ENCODE data around the gene TRIM15.

The TRIM15 gene

GRCh38 chr6:30147096-30147495, 16.2 kb upstream of the TRIM15 start:
- DNase-seq = no peak

GRCh38 chr6:30149234-30149633, 14.1 kb upstream of the TRIM15 start:
- DNase-seq = no peak

- DNase-seq = no peak
Observed at GRCh38 chr6:30149858-30150550, 13.3 kb upstream of the TRIM15 start.

- no peak for DNase-seq
Observed at GRCh38 chr6:30150671-30151395, 12.5 kb upstream of the TRIM15 start.

GRCh38 chr6:30151580-30151979, 11.8 kb upstream of the TRIM15 start:
- DNase-seq = no peak

- no peak for DNase-seq
Observed at GRCh38 chr6:30152016-30152673, 11.2 kb upstream of the TRIM15 start.

- no peak for DNase-seq
Observed at GRCh38 chr6:30152910-30153610, 10.3 kb upstream of the TRIM15 start.

- no peak for DNase-seq
Observed at GRCh38 chr6:30154061-30154460, 9.3 kb upstream of the TRIM15 start.

- no peak for DNase-seq
Observed at GRCh38 chr6:30154709-30155519, 8.4 kb upstream of the TRIM15 start.

GRCh38 chr6:30155520-30156261, 7.7 kb upstream of the TRIM15 start:
- DNase-seq = no peak

GRCh38 chr6:30156262-30156599, 7.1 kb upstream of the TRIM15 start:
- DNase-seq = no peak

GRCh38 chr6:30156774-30157173, 6.6 kb upstream of the TRIM15 start:
- DNase-seq = no peak

- no peak for DNase-seq
Observed at GRCh38 chr6:30157581-30157980, 5.8 kb upstream of the TRIM15 start.

GRCh38 chr6:30157999-30158398, 5.3 kb upstream of the TRIM15 start:
- no peak for DNase-seq

- DNase-seq = no peak
Observed at GRCh38 chr6:30158475-30159040, 4.8 kb upstream of the TRIM15 start.

GRCh38 chr6:30160008-30160784, 3.1 kb upstream of the TRIM15 start:
- no peak for DNase-seq

- no peak for DNase-seq
Observed at GRCh38 chr6:30160785-30161531, 2.4 kb upstream of the TRIM15 start, which contains the start of gene TRIM10. TRIM10 (minus strand) TSS chr6:30161211; CDS start chr6:30160858, 353 bp downstream.

GRCh38 chr6:30162265-30163089, 869 bp upstream of the TRIM15 start:
- no peak for DNase-seq
